Neuronal stem cell (in vitro differentiated cells): ENCODE measurements around the gene CDK13.
"Not testable (repeated sequence)": the region's sequence is repeated elsewhere in the genome, so short reads cannot be mapped to it uniquely, and the experiment has no call there.

Source experiments
- DNase-seq: peaks from one replicate; pipeline ENCODE4 v3.0.0-alpha.2; 2013; ENCODE audit warnings: low spot score
- H2AFZ ChIP-seq: one replicate; pipeline ENCODE4 v1.6.1; 2013; ENCODE audit warnings: mild to moderate bottlenecking, low read length, inconsistent platforms
- H2AK5ac ChIP-seq: 2 replicates; pipeline ENCODE4 v1.6.1; 2013; ENCODE audit warnings: low read depth, mild to moderate bottlenecking, inconsistent platforms, low read length, moderate library complexity, mixed read lengths
- H2BK120ac ChIP-seq: 2 replicates; pipeline ENCODE4 v1.6.1; 2013; ENCODE audit warnings: low read depth, mild to moderate bottlenecking, inconsistent platforms, low read length, moderate library complexity, mixed read lengths
- H2BK12ac ChIP-seq: one replicate; pipeline ENCODE4 v1.6.1; 2013; ENCODE audit warnings: low read length, inconsistent platforms
- H2BK15ac ChIP-seq: 2 replicates; pipeline ENCODE4 v1.6.1; 2013; ENCODE audit warnings: mild to moderate bottlenecking, low read length, inconsistent platforms, mixed read lengths
- H2BK5ac ChIP-seq: one replicate; pipeline ENCODE4 v1.6.1; 2013; ENCODE audit warnings: inconsistent platforms, mild to moderate bottlenecking, low read length, moderate library complexity
- H3K14ac ChIP-seq: one replicate; pipeline ENCODE4 v1.6.1; 2013; ENCODE audit warnings: low read length, inconsistent platforms
- H3K18ac ChIP-seq: 2 replicates; pipeline ENCODE4 v1.6.1; 2013; ENCODE audit warnings: low read length, inconsistent platforms
- H3K23ac ChIP-seq: 2 replicates; pipeline ENCODE4 v1.6.1; 2013; ENCODE audit warnings: low read depth, mild to moderate bottlenecking, mixed read lengths, low read length, inconsistent platforms; ENCODE audit not compliant: poor library complexity
- H3K27ac ChIP-seq: replicated peaks from 3 replicates; pipeline ENCODE4 v1.5.1; 2013; ENCODE audit warnings: low read length, inconsistent platforms
- H3K27me3 ChIP-seq, 3 experiments: 2 replicates each; pipeline ENCODE4 v1.6.1; 2013; ENCODE audit warnings: low read length in 3 of 3, mild to moderate bottlenecking in 2 of 3, inconsistent platforms in 1 of 3, low read depth in 1 of 3, mixed read lengths in 1 of 3, moderate library complexity in 1 of 3; ENCODE audit not compliant: control insufficient read depth in 3 of 3, insufficient read depth in 3 of 3
- H3K36me3 ChIP-seq, 2 donors: replicated peaks in 1 of 2; 2 replicates each; pipeline ENCODE4 v1.6.1; 2013; ENCODE audit warnings: low read length in 2 of 2; ENCODE audit not compliant: control insufficient read depth in 2 of 2, insufficient read depth in 2 of 2
- H3K4ac ChIP-seq: 2 replicates; pipeline ENCODE4 v1.6.1; 2013; ENCODE audit warnings: inconsistent platforms, mild to moderate bottlenecking, low read length, moderate library complexity
- H3K4me1 ChIP-seq, 2 donors: 1 replicate in 1 of 2; 2 replicates in 1 of 2; pipeline ENCODE4 v1.6.1; 2013; ENCODE audit warnings: low read length in 2 of 2, low read depth in 1 of 2; ENCODE audit not compliant: control insufficient read depth in 2 of 2, insufficient read depth in 1 of 2
- H3K4me2 ChIP-seq: one replicate; pipeline ENCODE4 v1.6.1; 2013; ENCODE audit warnings: mild to moderate bottlenecking, low read length, inconsistent platforms; ENCODE audit not compliant: insufficient read depth, poor library complexity, severe bottlenecking
- H3K4me3 ChIP-seq, 2 donors: 2 replicates each; pipeline ENCODE4 v1.5.1; 2013; ENCODE audit warnings: low read length in 2 of 2, mild to moderate bottlenecking in 2 of 2, inconsistent platforms in 1 of 2, moderate library complexity in 1 of 2
- H3K79me1 ChIP-seq: one replicate; pipeline ENCODE4 v1.6.1; 2013; ENCODE audit warnings: low read depth, mild to moderate bottlenecking, inconsistent platforms, low read length, moderate library complexity
- H3K9ac ChIP-seq: one replicate; pipeline ENCODE4 v1.6.1; 2013; ENCODE audit warnings: mild to moderate bottlenecking, low read depth, low read length, inconsistent platforms; ENCODE audit not compliant: poor library complexity
- H3K9me3 ChIP-seq, 2 donors: replicated peaks in 1 of 2; 2 replicates each; pipeline versions ENCODE3 to v1.6.1; 2013; ENCODE audit warnings: low read length in 2 of 2, mild to moderate bottlenecking in 2 of 2, inconsistent platforms in 1 of 2, low read depth in 1 of 2, mixed read lengths in 1 of 2, moderate library complexity in 1 of 2; ENCODE audit not compliant: control insufficient read depth in 2 of 2, insufficient read depth in 1 of 2
- H4K8ac ChIP-seq: one replicate; pipeline ENCODE4 v1.6.1; 2013; ENCODE audit warnings: low read depth, mild to moderate bottlenecking, inconsistent platforms, low read length, moderate library complexity
- H4K91ac ChIP-seq: one replicate; pipeline ENCODE4 v1.6.1; 2013; ENCODE audit warnings: low read length, low read depth, mild to moderate bottlenecking, inconsistent platforms; ENCODE audit not compliant: poor library complexity
- WGBS, 2 donors: extraction: QIAGEN DNeasy Blood & Tissue Kit; methylation state at CpG; one replicate each; pipeline ENCODE4 v1.1.7; 2013; ENCODE audit warnings: missing lambda C conversion rate in 2 of 2, mixed read lengths in 1 of 2; ENCODE audit not compliant: insufficient read length in 2 of 2, insufficient replicate concordance in 1 of 2; ENCODE audit errors: extremely low coverage in 2 of 2; 5-methylcytosine and 5-hydroxymethylcytosine counted together

CDK13 gene

GRCh38 chr7:39909526-39909925 lies 40.5 kb upstream of the CDK13 start:
- Histone ChIP-seq H2BK12ac (no peak overlapping the region), H3K4ac (no peak overlapping the region), H3K36me3 (no peaks in the 10 kb centered on the region), H3K79me1 (no peaks in the 10 kb centered on the region), H3K18ac (no peak overlapping the region), H3K23ac (no peak overlapping the region), H3K4me2 (no peak overlapping the region), H2AK5ac (peak overlapping the region; percentile 26), H2BK15ac (no peak overlapping the region), H3K14ac (no peak overlapping the region), H3K4me1 (no peaks in the 10 kb centered on the region), H2BK5ac (no peak overlapping the region), H3K27ac (no peak overlapping the region), H2AFZ (no peak overlapping the region), H4K91ac (no peak overlapping the region), H3K9ac (no peak overlapping the region), H3K4me3 (no peak overlapping the region), H3K27me3 (no peaks in the 10 kb centered on the region), H2BK120ac (no peak overlapping the region), H3K9me3 (no peaks in the 10 kb centered on the region), H4K8ac (no peak overlapping the region)
- no peak for DNase-seq
- WGBS, 2 donors: no CpG with 5 or more reads among the region's 1 CpG

- H4K91ac ChIP-seq: no peak overlapping the region
- no peak overlapping the region for H2BK15ac ChIP-seq
- H3K27ac ChIP-seq: no peak overlapping the region
- no peak overlapping the region for H2AK5ac ChIP-seq
- no peaks in the 10 kb centered on the region for H3K4me1 ChIP-seq
- no peak overlapping the region for H3K23ac ChIP-seq
- H3K27me3 ChIP-seq: no peaks in the 10 kb centered on the region
- H3K36me3 ChIP-seq: no peaks in the 10 kb centered on the region
- H2BK12ac ChIP-seq: no peak overlapping the region
- WGBS, 2 donors: no CpG with 5 or more reads among the region's 7 CpGs
- no peak overlapping the region for H2BK5ac ChIP-seq
- no peaks in the 10 kb centered on the region for H3K79me1 ChIP-seq
- no peak overlapping the region for H3K9ac ChIP-seq
- H3K4me2 ChIP-seq: no peak overlapping the region
- no peak overlapping the region for H2AFZ ChIP-seq
- no peak overlapping the region for H2BK120ac ChIP-seq
- H3K9me3 ChIP-seq: no peaks in the 10 kb centered on the region
- H3K4ac ChIP-seq: no peak overlapping the region
- no peak overlapping the region for H3K18ac ChIP-seq
- H4K8ac ChIP-seq: no peak overlapping the region
- no peak overlapping the region for H3K14ac ChIP-seq
- H3K4me3 ChIP-seq: no peak overlapping the region
- DNase-seq: no peak
Measured at GRCh38 chr7:39910108-39910869, 39.8 kb upstream of the CDK13 start.

GRCh38 chr7:39911167-39911566 lies 38.9 kb upstream of the CDK13 start:
- Histone ChIP-seq H2BK120ac (no peak overlapping the region), H2BK5ac (no peak overlapping the region), H2AK5ac (no peak overlapping the region), H3K27me3 (no peaks in the 10 kb centered on the region), H3K4me2 (no peak overlapping the region), H3K14ac (no peak overlapping the region), H4K91ac (no peak overlapping the region), H3K4me3 (no peak overlapping the region), H2AFZ (no peak overlapping the region), H3K9ac (no peak overlapping the region), H4K8ac (no peak overlapping the region), H3K9me3 (no peaks in the 10 kb centered on the region), H3K4ac (no peak overlapping the region), H3K36me3 (no peaks in the 10 kb centered on the region), H2BK15ac (no peak overlapping the region), H3K23ac (no peak overlapping the region), H3K4me1 (no peaks in the 10 kb centered on the region), H3K79me1 (no peaks in the 10 kb centered on the region), H3K18ac (no peak overlapping the region), H3K27ac (no peak overlapping the region), H2BK12ac (no peak overlapping the region)
- WGBS, 2 donors: no CpG with 5 or more reads among the region's 2 CpGs
- no peak for DNase-seq

- not testable (repeated sequence) for H2BK5ac ChIP-seq, H3K18ac ChIP-seq, H3K23ac ChIP-seq, H3K27me3 ChIP-seq, H2BK120ac ChIP-seq, H2BK15ac ChIP-seq, DNase-seq, H2BK12ac ChIP-seq, H3K14ac ChIP-seq, H3K9ac ChIP-seq, H4K8ac ChIP-seq, H2AFZ ChIP-seq, H4K91ac ChIP-seq, H3K4ac ChIP-seq, H3K9me3 ChIP-seq, H3K79me1 ChIP-seq, H3K27ac ChIP-seq, H3K36me3 ChIP-seq, H3K4me1 ChIP-seq, H3K4me2 ChIP-seq, H2AK5ac ChIP-seq, H3K4me3 ChIP-seq
- no CpG with 5 or more reads among the region's 8 CpGs for WGBS, 2 donors
Measured at GRCh38 chr7:39915847-39916246, 34.2 kb upstream of the CDK13 start.
